Esophagus muscularis mucosa (tissue), 4 donors: ENCODE measurements around the gene CACNB1. TPM values are rescaled to one million over a fixed set of nuclear protein-coding genes. Genes with fewer than 3 reads are reported as not detected.

Source experiments
- DNase-seq: peaks from one replicate; pipeline ENCODE4 v3.0.0-alpha.2; 2017; ENCODE audit errors: extremely low spot score
- H3K27ac ChIP-seq, 4 donors: fragments of 200-600 bp; sonication (generic); replicated peaks in 1 of 4; 1 replicate in 3 of 4; 2 replicates in 1 of 4; pipeline ENCODE4 v1.5.1; 2016 to 2019; ENCODE audit warnings: mild to moderate bottlenecking in 1 of 4
- H3K27me3 ChIP-seq, 4 donors: fragments of 200-600 bp; sonication (generic); one replicate each; pipeline versions ENCODE4 v1.5.1 to v1.6.0; 2016 to 2019
- H3K36me3 ChIP-seq, 4 donors: fragments of 200-600 bp; sonication (generic); one replicate each; pipeline ENCODE4 v1.5.1; 2016 to 2019
- H3K4me1 ChIP-seq, 4 donors: fragments of 200-600 bp; sonication (generic); one replicate each; pipeline ENCODE4 v1.5.1; 2016 to 2019
- H3K4me3 ChIP-seq, 4 donors: fragments of 200-600 bp; sonication (generic); 1 replicate in 2 of 4; 2 replicates in 2 of 4; pipeline ENCODE4 v1.5.1; 2016 to 2019; ENCODE audit warnings: mild to moderate bottlenecking in 4 of 4, moderate library complexity in 1 of 4
- H3K9me3 ChIP-seq, 4 donors: fragments of 200-600 bp; sonication (generic); 1 replicate in 3 of 4; 2 replicates in 1 of 4; pipeline ENCODE4 v1.5.1; 2016 to 2019
- EP300 ChIP-seq: sonication (generic); formaldehyde crosslinking; IDR thresholded peaks from one replicate; pipeline ENCODE4 v1.6.1; 2017; ENCODE audit warnings: antibody characterized with exemption
- POLR2A ChIP-seq: fragments of 450-650 bp; IDR thresholded peaks from one replicate; pipeline ENCODE4 v1.6.1; 2017; ENCODE audit warnings: antibody characterized with exemption, moderate library complexity, mild to moderate bottlenecking, low read depth
- POLR2AphosphoS5 ChIP-seq, 2 donors: sonication (generic); formaldehyde crosslinking; IDR thresholded peaks; one replicate each; pipeline ENCODE4 v1.6.1; 2017; ENCODE audit warnings: antibody characterized with exemption in 2 of 2
- WGBS: methylation state at CpG from one replicate; pipeline ENCODE4 v1.1.5; 2018; 5-methylcytosine and 5-hydroxymethylcytosine counted together
- intact Hi-C: fragments of 100-400 bp; cut with DNase I; formaldehyde crosslinking; loops from one replicate; pipeline ENCODE4 v1.15.1; 2023
- total RNA-seq, 4 donors: library from RNA; depleted of rRNA; stranded (reverse); fragments of >200 nt; gene quantifications; one replicate each; pipeline versions ENCODE4 v1.1.0 to v1.2.1, GENCODE V29; 2016
- TF ChIP-seq, protein P1 (sequence below), 3 experiments: fragments of 200-600 bp in 2 of 3; fragments of 450-650 bp in 1 of 3; sonication (generic) in 2 of 3; IDR thresholded peaks; one replicate each; pipeline ENCODE4 v1.5.1; 2017 to 2019; ENCODE audit warnings: antibody characterized with exemption in 3 of 3, mild to moderate bottlenecking in 2 of 3, moderate library complexity in 1 of 3

The CACNB1 gene
- total RNA-seq, 4 donors from 2014 or later = 3.1 to 8.0 (median 5.4) TPM

DNA sequence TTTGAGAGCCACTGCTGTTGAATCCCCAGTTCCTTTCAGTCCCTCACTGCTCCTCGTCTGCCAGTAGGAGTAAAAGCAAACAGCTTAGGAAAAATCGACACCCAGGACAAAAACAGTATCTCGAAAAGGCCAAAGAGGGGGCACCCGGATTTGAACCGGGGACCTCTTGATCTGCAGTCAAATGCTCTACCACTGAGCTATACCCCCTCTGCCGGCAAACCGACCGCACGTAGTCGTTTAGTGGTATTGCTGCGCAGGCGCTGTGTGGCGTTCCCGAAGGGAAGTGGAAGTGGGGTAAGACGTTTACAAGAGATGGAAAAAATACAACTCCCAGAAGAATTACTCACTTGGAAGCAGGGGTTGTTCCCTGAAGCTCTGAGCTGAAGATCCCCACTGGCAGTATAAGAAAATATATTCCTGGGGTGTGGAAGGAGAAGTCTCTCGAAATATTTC lies 43.8 kb downstream of the CACNB1 start:
- DNase-seq = peak; percentile 99
- TF ChIP-seq POLR2AphosphoS5 (IDR thresholded peaks at IDR 0.05) (peak; percentile 53 to 88), EP300 (no peak), POLR2A (no peak)
- TF ChIP-seq, protein P1, sequence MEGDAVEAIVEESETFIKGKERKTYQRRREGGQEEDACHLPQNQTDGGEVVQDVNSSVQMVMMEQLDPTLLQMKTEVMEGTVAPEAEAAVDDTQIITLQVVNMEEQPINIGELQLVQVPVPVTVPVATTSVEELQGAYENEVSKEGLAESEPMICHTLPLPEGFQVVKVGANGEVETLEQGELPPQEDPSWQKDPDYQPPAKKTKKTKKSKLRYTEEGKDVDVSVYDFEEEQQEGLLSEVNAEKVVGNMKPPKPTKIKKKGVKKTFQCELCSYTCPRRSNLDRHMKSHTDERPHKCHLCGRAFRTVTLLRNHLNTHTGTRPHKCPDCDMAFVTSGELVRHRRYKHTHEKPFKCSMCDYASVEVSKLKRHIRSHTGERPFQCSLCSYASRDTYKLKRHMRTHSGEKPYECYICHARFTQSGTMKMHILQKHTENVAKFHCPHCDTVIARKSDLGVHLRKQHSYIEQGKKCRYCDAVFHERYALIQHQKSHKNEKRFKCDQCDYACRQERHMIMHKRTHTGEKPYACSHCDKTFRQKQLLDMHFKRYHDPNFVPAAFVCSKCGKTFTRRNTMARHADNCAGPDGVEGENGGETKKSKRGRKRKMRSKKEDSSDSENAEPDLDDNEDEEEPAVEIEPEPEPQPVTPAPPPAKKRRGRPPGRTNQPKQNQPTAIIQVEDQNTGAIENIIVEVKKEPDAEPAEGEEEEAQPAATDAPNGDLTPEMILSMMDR (IDR thresholded peaks at IDR 0.05) = peak in 2 of 3 experiments; percentile 11 to 15
- Histone ChIP-seq H3K4me1 (peaks cover 21 to 43% (median 34%) of the 10 kb centered on the region in 4 donors), H3K4me3 (peak overlapping the region; percentile 68 to 87 (median 80)), H3K27me3 (peaks cover 0 to 20% (median 6%) of the 10 kb centered on the region in 4 donors), H3K36me3 (no peaks in the 10 kb centered on the region), H3K9me3 (no peaks in the 10 kb centered on the region), H3K27ac (peak overlapping the region; percentile 87 to 95 (median 94))
- under 1% methylated on average over 14 of the region's 16 CpGs for WGBS
- intact Hi-C loops = loop anchor here (2.0 to 5.0 kb wide), 3 partner anchors 96 to 286 kb away; no protein-coding TSS in a partner anchor

DNA sequence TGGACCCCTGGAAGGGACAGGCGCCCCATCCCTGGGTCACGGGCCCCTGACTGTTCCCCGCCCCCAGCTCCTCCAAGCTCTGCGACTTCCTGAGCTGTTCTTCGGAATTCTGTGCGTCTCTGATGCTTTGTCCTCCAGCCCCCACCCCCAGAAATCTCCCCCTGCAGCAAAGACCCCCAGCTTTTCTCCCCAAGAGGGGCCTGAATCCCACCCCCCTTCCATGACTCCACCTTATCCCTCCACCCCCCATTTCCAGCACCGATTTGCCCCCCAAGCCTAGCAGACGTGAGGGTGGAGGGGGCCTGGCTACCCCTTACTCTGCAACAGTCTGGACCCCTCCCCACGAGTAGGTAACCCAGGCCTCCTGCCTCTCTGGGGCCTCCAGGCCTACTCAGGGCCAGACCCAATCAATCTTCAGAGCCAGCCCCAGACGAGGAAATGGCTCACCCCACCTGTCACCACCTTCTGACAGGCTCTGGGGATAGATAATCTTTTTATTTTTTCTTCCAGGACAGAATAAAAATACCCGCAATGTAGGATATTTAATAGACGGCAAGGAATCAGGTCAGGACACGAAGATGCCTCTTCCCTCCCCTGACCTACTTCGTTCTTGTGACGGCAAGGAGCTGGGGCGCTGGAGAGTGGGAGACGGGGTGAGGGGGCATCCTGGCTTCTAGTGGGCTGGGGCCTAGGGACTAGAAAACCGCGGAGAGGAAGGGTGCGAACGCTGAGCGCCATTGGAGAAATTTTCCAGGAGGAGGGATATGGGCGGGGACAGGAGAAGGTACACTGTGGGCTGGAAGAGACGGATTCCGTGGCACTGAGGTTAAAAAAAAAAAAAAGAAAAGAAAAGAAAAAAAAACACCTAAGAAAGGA lies 45.3 kb downstream of the CACNB1 start:
- H3K36me3 ChIP-seq = no peaks in the 10 kb centered on the region
- H3K4me3 ChIP-seq = peak overlapping the region; percentile 68 to 87 (median 80)
- no peaks in the 10 kb centered on the region for H3K9me3 ChIP-seq
- H3K27me3 ChIP-seq = peaks cover 0 to 20% (median 6%) of the 10 kb centered on the region in 4 donors
- 23% methylated on average over 25 of the region's 25 CpGs for WGBS
- DNase-seq = no peak
- peaks cover 21 to 43% (median 34%) of the 10 kb centered on the region in 4 donors for H3K4me1 ChIP-seq
- TF ChIP-seq EP300 = no peak
- TF ChIP-seq POLR2A = no peak
- TF ChIP-seq, protein P1 (IDR thresholded peaks at IDR 0.05) = no peak
- TF ChIP-seq POLR2AphosphoS5 (IDR thresholded peaks at IDR 0.05) = no peak
- intact Hi-C loops = loop anchor here (2.0 to 5.0 kb wide), 3 partner anchors 95 to 285 kb away; no protein-coding TSS in a partner anchor
- peak overlapping the region; percentile 87 to 95 (median 94) for H3K27ac ChIP-seq

DNA sequence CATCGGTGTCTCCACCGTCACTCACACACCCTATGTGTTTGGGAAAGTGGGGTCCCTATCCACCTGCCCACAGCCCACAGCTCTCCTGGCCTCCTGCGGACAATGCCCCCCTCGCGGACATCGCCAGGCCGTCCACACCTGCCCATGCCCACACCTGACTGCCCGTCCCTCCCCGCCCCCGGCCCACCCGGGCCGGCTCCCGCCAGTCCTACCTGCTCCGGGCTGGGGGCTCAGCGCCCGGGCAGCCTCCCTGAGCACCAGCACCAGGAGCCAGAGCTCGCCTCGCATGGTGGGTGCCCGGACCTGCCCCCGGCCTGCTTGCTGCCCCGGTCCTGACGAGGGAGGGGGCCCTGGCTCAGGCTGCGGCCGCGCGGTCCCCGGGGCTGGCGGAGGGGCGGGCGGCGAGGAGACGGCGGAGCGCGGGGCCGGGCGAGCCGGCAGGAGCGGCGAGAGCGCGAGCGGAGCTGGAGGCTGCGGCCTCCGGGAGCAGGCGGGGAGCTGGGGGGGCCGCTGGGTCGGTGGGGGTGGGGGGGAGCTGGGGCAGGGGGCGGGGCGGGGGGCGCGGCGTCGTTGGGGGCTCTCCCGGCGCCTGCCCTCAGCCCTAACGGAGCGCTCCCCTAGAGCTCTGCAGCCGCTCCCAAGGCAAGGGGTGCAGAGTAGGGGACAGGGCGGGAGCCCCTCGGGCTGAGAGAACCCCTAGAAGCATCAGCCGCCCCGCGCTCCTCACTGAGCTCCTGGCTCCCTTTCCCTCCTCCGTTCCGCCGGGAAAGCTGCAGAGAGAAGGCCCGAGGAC lies 46.1 kb downstream of the CACNB1 start, which contains the start of gene PLXDC1:
TSS of gene PLXDC1 (minus strand) at position 488 of the 793 bp plus-strand sequence. CDS start at position 288, 200 bp downstream.
- H3K4me3 ChIP-seq = peak within 1 kb of the TSS; percentile 68 to 87 (median 80)
- DNase-seq = no peak
- peak within 1 kb of the TSS; percentile 87 to 95 (median 94) for H3K27ac ChIP-seq

DNA sequence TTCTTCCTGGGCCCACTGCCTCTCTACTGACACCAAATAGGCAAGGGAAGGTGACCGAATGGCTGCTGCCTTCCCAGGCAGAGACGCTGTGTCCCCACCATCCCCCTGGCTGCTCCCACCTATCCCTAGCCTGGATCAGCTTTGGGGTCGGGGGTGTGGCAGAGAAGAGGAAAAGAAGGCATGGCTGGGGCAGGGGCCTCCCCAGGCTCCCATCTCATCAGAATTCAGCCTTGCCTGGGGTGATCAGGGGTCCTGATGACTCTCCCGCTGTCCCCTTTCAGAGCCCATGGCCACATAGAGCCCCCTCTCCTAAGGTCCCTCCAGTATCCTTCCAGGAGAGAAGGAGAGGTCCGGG lies 46.7 kb downstream of the CACNB1 start:
- DNase-seq = no peak
- intact Hi-C loops = loop anchor here (5.0 kb wide), 2 partner anchors 93 to 283 kb away; no protein-coding TSS in a partner anchor
- WGBS = 49% methylated on average over 4 of the region's 5 CpGs
- H3K4me1 ChIP-seq = peaks cover 21 to 43% (median 34%) of the 10 kb centered on the region in 4 donors
- H3K27ac ChIP-seq = peak overlapping the region; percentile 52 to 95 (median 91)
- H3K36me3 ChIP-seq = no peaks in the 10 kb centered on the region
- peaks cover 0 to 20% (median 6%) of the 10 kb centered on the region in 4 donors for H3K27me3 ChIP-seq
- peak overlapping the region; percentile 68 to 87 (median 80) for H3K4me3 ChIP-seq
- TF ChIP-seq EP300 (no peak), POLR2A (no peak), POLR2AphosphoS5 (IDR thresholded peaks at IDR 0.05) (no peak)
- TF ChIP-seq, protein P1 (IDR thresholded peaks at IDR 0.05) = no peak
- no peaks in the 10 kb centered on the region for H3K9me3 ChIP-seq

More for the DNA sequence above, 46.1 kb downstream of the CACNB1 start, which contains the start of gene PLXDC1:
- intact Hi-C loops = loop anchor here (5.0 kb wide), 2 partner anchors 94 to 284 kb away; no protein-coding TSS in a partner anchor
- Histone ChIP-seq H3K36me3 (no peaks in the 10 kb centered on the region), H3K27me3 (peaks cover 0 to 20% (median 6%) of the 10 kb centered on the region in 4 donors), H3K9me3 (no peaks in the 10 kb centered on the region), H3K4me1 (peaks cover 21 to 43% (median 34%) of the 10 kb centered on the region in 4 donors)
- TF ChIP-seq POLR2AphosphoS5 (IDR thresholded peaks at IDR 0.05) (no peak), POLR2A (no peak), EP300 (no peak)
- TF ChIP-seq, protein P1 (IDR thresholded peaks at IDR 0.05) = no peak
- 0% methylated on average over 10 of the region's 68 CpGs for WGBS
